GM19395 (cell line): Measurements from ENCODE around the gene CACNA2D3.

Experiments
- ATAC-seq: cut with Tn5 transposase; IDR thresholded peaks from one replicate; pipeline ENCODE4 v1.9.1; 2021; ENCODE audit warnings: mild to moderate bottlenecking, moderate library complexity; ENCODE audit not compliant: unreplicated experiment

CACNA2D3 gene

GRCh38 chr3:54557538-54558428 lies 435.4 kb downstream of the CACNA2D3 start:
- ATAC-seq: no peak

- no peak for ATAC-seq
Observed at GRCh38 chr3:54563501-54564200, 441.3 kb downstream of the CACNA2D3 start.

DNA sequence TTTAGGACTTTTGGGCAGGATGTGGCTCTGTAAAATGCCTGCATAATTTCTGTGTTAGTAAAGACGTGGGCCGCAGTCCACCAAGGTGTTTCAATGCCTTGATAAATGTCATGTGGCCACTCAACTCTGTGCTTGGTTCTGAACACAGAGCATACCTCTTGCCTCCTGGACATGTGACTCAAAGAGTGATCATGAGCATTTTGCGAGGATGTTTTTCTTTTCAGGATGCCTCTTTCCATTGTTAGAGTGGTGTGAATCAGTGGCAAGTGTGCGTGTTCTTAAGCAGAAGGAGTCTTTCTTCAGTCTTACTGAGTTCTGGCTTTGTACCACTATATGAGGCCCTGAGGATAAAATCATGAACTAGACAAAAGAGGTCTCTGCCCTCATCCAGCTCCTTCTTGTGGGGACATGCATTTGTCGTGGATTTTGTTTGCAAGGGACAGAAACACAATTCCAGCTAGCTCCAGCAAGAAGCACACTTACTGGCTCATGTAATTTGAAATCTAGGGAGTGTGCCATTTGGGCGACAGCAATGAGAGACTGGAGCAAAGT lies 442.1 kb downstream of the CACNA2D3 start:
- ATAC-seq: no peak

DNA sequence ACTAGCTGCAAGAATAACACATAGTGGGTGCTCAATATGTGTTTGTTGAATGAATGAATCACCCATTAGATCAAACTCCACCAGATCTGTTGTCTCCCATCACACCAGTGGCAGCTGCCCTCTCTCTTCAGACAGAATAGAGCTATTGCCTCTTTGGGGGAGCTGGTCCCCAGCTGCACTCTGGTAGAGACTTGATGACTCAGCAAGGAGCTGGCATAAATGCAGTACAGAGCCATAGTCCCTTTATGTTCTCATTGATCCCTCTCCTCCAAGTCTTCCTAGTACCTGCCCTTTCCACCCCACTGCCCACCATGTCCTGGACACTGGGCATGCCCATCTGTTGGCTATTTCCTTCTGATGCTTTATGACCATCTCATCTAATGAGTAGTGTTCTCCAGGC lies 443.6 kb downstream of the CACNA2D3 start:
- no peak for ATAC-seq

DNA sequence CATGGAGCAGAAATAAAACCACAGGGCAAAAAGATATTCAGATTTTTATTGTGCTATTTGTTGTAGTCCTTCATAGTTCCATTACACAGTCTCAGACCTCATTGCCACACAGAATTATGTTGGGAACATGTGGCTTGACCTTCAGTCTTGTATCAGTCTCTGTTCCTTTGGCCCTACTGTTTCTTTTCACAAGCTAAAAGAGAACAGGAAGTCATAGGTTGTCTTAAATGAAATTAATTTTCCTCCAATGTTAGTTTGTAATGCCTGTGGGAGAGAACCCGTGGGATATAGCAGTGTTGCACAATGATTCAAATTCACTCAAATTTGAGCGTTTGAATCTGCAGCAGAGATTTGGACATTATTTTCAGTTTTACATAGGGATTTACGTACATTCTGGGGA lies 445.6 kb downstream of the CACNA2D3 start:
- ATAC-seq: no peak

DNA sequence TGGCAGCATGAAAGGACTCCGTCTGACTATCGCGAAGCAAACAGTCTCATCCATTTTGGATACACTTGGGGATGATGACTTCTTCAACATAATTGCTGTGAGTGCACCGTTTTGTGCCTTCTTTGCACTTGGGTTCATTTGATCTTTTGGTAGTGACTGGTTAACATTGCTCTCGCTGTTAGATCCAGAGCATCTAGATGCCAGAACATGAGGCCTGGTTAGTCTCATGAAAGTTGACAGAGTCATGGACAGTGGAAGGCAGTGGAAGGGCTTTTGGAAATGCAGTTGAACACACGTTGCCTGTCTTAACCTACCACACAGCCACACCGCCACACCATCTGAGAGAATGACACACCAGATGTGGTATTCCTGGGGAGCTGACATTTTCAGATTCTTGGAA lies 447.7 kb downstream of the CACNA2D3 start:
- ATAC-seq: no peak

GRCh38 chr3:54572197-54572895 lies 450.0 kb downstream of the CACNA2D3 start:
- ATAC-seq: no peak

DNA sequence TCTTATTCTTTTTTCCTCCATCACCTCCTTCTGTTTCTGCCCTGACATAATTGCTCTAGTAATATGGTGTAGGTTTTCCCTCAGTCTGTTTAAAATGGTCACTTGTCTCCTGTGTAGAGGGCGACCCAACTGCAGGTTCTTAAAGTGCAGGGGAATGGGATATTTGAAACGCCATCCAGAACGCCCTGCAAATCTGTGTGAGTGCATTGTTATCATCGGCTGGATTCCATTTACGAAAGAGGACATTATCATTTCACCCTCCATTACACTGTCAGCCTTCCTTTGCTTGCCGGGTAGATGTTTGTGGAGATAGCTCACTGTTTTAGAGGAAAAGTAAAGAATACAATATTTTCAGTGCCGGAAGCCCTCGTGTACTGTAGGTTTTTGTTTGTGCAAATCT lies 451.5 kb downstream of the CACNA2D3 start:
- ATAC-seq: no peak

DNA sequence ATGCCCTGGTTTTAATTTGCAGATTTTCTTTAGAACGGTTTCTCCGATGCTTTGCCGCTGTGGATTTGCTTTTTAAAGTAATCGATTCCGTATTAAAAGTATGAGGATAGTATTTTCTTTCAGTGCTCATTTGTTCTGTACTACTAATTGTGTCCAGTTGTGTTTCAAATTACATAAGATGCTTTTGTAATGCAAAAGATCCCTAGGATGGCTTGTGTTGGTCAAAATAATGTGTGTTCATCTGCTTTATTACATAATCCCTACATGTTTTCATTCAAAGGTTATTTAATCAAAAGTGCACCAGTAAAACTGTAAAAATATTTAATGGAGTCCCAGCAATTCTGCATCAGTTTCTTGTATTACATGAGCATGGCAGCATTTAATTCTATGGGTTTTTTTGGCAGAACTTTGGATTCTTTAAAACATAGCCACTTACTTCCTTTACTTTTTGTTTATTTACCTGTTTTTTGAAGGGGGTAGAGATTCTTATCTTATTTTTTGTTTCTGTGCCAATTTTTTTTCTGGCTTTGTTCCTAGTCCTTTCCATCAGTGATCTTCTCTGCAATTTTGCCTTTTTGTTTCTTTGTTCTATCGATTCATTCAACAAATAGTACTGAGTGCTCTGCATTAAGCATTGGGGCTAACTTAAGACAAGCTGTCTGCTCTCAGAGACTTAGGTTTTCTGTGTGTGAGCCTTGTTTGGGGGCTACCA lies 452.7 kb downstream of the CACNA2D3 start:
- no peak for ATAC-seq

- no peak for ATAC-seq
Observed at GRCh38 chr3:54575618-54575960, 453.2 kb downstream of the CACNA2D3 start.

- no peak for ATAC-seq
Observed at GRCh38 chr3:54577313-54577712, 455.0 kb downstream of the CACNA2D3 start.

DNA sequence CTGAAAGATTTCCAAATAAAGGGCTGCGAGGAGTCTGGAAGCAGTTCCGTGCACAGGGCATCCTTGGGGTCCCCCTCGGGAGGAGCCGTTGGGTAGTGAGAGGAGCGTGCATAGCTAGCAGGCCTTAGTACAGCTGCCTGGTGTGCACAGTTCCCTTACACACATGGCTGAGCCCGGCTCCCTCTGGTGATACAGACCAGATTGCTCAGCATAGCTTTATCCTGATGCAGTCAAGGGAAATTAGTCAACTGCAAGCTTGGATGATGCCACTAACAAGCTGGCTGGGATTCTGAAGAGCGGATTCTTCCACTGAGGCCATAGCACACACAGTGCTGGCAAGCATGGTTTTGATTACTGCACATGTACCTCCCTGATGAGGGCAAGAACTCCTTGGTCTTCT lies 456.1 kb downstream of the CACNA2D3 start:
- ATAC-seq: no peak

- no peak for ATAC-seq
Observed at GRCh38 chr3:54580453-54580852, 458.1 kb downstream of the CACNA2D3 start.

- ATAC-seq: no peak
Observed at GRCh38 chr3:54582424-54582823, 460.1 kb downstream of the CACNA2D3 start.

- ATAC-seq: no peak
Observed at GRCh38 chr3:54591157-54591556, 468.8 kb downstream of the CACNA2D3 start.

- no peak for ATAC-seq
Observed at GRCh38 chr3:54593653-54594052, 471.3 kb downstream of the CACNA2D3 start.

DNA sequence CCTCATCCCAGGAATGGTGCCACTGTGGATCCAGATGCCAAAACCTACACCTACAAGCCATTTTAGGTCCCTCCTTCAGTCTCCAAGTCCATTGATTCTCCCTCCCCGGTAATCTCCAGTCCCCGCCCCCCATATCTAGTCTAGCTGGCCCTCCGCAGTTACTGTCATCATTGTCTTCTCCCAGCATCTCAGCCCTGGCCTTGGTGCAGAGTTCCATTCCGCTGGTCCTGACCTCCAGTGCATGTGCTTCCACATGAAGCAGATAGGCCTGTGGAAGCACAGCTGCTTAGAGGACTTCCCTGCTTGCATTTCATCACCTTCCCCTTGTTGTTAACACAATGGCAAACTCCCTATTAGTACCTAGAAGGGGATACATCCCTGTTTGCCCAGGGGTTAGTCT lies 473.7 kb downstream of the CACNA2D3 start:
- ATAC-seq: no peak

DNA sequence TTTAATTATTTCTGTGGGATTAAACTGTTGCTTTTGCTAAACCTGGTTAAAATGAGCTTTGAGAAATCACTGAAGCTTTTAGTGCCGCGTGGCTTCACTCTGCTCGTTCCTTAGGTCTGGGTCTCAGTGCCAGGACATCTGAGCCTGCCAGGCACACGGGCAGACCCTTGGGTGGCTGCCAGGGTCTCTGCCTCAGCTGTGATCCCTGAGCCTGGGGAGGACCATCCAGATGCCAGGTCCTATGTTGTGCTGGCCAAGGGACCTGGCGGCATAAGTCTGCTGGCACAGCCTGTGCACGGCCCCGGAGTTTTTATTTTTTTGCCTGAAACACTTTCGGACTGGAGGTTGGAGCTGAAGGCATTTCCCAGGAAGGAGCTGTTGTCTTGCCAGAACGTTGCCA lies 477.4 kb downstream of the CACNA2D3 start:
- no peak for ATAC-seq

DNA sequence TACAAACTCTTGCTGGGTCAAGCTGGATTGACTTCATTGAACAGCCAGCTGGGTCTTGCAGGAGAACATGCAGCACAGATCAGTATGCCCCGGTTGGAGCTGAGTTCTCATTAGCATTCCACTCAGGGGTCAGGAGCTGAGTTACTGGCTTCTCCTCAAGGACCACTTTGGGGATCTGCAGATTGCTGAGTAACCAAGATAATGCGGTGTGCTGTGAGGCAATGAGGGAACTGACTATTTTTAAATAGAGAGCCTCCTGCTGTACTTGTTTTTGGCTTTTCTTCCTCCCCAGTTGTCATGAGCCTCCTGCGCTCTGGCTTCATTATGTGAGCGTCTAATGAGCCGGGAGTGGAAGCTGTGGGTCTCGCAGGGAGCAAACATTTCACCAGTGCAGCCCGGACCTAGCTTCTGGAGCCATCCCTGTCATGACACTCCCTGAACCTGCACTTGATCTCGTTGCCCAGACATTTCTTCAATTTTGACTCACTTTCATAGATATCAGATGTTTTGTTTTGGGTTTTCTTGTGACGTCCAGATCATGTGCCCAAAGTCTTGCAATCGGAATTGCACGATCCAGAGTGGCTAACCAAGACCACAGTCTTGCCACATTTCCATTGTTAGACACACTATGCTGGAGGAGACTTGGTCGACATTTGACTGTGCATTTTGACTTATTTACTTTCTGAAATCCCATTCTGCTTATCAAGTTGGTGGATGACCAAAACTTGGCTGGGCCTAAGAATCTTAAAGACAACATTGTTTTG lies 478.3 kb downstream of the CACNA2D3 start:
- no peak for ATAC-seq

DNA sequence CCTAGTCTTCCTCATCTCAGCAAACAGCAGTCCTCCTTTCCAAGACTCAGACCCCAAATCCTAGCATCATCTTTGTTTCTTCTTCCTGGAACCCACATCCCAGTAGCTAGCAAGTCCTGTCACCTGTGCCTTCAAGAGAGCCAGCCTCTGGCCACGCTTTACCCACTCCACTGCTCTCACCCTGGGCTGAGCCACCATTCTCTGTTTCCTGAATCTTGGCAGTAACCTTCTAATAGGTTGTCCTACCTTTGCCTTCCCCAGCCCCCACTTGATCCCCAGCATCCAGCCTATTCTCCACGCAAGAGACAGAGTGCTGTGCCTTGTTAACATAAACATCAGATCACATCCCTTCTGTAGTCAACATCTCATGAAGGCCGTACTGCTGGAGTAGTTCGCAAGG lies 482.1 kb downstream of the CACNA2D3 start:
- no peak for ATAC-seq
